Effector memory CD4-positive, alpha-beta T cell (primary cell): ENCODE measurements around the gene GSC2.

ENCODE experiments used
- DNase-seq, 3 donors: peaks; one replicate each; pipeline ENCODE4 v3.0.0-alpha.2; 2020
- H3K27ac ChIP-seq: 2 replicates; pipeline ENCODE4 v1.7.0; 2013; ENCODE audit warnings: mild to moderate bottlenecking, low read length, moderate library complexity; ENCODE audit not compliant: insufficient read depth, poor library complexity, severe bottlenecking
- H3K27me3 ChIP-seq: replicated peaks from 2 replicates; pipeline ENCODE4 v1.7.0; 2013; ENCODE audit warnings: mild to moderate bottlenecking, low read length; ENCODE audit not compliant: insufficient read depth, control insufficient read depth, poor library complexity, severe bottlenecking
- H3K36me3 ChIP-seq: 2 replicates; pipeline ENCODE4 v1.7.0; 2013; ENCODE audit warnings: mild to moderate bottlenecking, low read length, moderate library complexity; ENCODE audit not compliant: control insufficient read depth, insufficient read depth
- H3K4me1 ChIP-seq: 2 replicates; pipeline ENCODE4 v1.7.0; 2013; ENCODE audit warnings: low read length, mild to moderate bottlenecking; ENCODE audit not compliant: control insufficient read depth, insufficient read depth, poor library complexity, severe bottlenecking
- H3K4me3 ChIP-seq: 2 replicates; pipeline ENCODE4 v1.7.0; 2013; ENCODE audit warnings: low read length, low read depth, mild to moderate bottlenecking; ENCODE audit not compliant: insufficient read depth, poor library complexity, severe bottlenecking
- H3K9me3 ChIP-seq: 2 replicates; pipeline ENCODE4 v1.7.0; 2013; ENCODE audit warnings: mild to moderate bottlenecking, low read length, moderate library complexity; ENCODE audit not compliant: control insufficient read depth

The GSC2 gene

DNA sequence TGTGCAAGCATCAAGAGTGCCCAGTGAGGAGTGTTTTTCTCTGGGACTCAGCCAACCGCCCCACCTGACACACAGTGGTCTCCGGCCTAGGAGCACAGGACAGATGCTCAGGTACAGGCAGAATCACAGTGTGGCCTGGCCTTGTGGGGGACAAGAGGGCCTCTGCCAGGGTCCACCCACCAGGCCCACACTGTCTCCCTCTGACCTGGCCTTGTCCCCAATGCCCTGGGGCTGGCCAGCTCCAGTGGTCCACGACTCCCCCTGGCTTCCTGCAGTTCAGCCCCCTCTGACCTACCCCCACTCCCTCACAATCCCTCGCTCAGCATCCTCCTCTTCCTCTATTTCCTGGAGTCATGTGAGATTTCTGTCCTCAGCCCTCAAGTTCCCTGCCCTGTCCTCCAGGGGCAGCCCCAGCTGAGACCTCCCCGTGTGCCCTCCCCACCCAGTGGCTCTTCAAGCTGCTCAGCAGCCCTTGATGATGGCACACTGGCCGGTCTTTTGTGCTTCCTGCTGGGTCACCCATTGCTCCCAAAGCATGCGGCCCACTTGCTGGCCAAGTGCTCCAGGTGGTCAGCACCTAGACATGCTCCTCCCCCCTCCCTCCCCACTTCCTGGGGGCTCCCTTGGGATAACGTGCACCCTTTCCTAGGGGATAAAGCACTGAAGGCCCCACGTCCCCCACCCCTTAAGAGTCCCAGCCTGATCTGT is 17.2 kb downstream of the GSC2 start:
- H3K4me3 ChIP-seq, result no peak overlapping the region
- H3K4me1 ChIP-seq, result no peaks in the 10 kb centered on the region
- H3K27me3 ChIP-seq, result no peaks in the 10 kb centered on the region
- H3K36me3 ChIP-seq, result peaks cover 55% of the 10 kb centered on the region
- H3K27ac ChIP-seq, result no peak overlapping the region
- H3K9me3 ChIP-seq, result no peaks in the 10 kb centered on the region
- no peak for DNase-seq

DNA sequence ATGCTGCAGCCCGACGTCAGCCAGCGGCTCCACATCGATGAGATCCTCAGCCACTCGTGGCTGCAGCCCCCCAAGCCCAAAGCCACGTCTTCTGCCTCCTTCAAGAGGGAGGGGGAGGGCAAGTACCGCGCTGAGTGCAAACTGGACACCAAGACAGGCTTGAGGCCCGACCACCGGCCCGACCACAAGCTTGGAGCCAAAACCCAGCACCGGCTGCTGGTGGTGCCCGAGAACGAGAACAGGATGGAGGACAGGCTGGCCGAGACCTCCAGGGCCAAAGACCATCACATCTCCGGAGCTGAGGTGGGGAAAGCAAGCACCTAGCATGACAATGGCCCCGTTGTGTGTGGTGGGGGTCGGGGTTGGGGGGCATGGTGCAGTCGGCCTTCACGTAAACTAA is 17.9 kb downstream of the GSC2 start:
- Histone ChIP-seq H3K4me3 (no peak overlapping the region), H3K27me3 (no peaks in the 10 kb centered on the region), H3K9me3 (no peaks in the 10 kb centered on the region), H3K36me3 (peaks cover 48% of the 10 kb centered on the region), H3K4me1 (no peaks in the 10 kb centered on the region), H3K27ac (no peak overlapping the region)
- no peak for DNase-seq

GRCh38 chr22:19131685-19132015 is 18.4 kb downstream of the GSC2 start:
- no peak overlapping the region for H3K4me3 ChIP-seq
- H3K27ac ChIP-seq, result no peak overlapping the region
- H3K36me3 ChIP-seq, result peaks cover 43% of the 10 kb centered on the region
- no peak for DNase-seq
- H3K4me1 ChIP-seq, result no peaks in the 10 kb centered on the region
- H3K9me3 ChIP-seq, result no peaks in the 10 kb centered on the region
- H3K27me3 ChIP-seq, result no peaks in the 10 kb centered on the region

- DNase-seq, result no peak
- no peaks in the 10 kb centered on the region for H3K9me3 ChIP-seq
- H3K4me1 ChIP-seq, result no peaks in the 10 kb centered on the region
- H3K36me3 ChIP-seq, result peaks cover 39% of the 10 kb centered on the region
- no peaks in the 10 kb centered on the region for H3K27me3 ChIP-seq
- no peak within 1 kb of the TSS for H3K4me3 ChIP-seq
- no peak within 1 kb of the TSS for H3K27ac ChIP-seq
Observed at GRCh38 chr22:19130959-19131684, 19.0 kb downstream of the GSC2 start, which contains the start of gene TSSK2. Gene TSSK2 (plus strand): TSS chr22:19131308. CDS start chr22:19131400, 92 bp downstream.

DNA sequence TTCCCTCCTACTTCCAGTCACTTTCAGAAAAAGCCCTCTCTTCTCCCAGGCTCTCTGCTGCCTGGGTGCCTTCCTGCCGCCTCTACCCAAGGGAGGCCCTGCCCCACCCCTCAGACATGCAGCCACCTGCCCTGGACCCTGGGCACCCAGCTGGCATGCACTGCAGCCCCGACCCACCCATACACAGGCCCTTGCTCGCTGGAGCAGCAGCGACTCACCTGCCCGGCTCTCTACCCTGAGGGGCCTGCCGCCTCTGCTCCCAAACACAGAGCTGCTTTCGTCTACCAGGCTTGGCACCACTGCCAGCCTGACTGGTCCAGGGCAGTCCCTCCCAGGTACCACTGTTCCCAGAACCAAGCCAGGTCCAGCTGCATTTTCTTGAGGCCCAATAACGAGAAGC is 20.2 kb downstream of the GSC2 start:
- DNase-seq, result no peak
- Histone ChIP-seq H3K4me1 (no peaks in the 10 kb centered on the region), H3K27me3 (no peaks in the 10 kb centered on the region)

GRCh38 chr22:19128946-19129727 is 21.0 kb downstream of the GSC2 start:
- Histone ChIP-seq H3K4me3 (no peak overlapping the region), H3K27me3 (no peaks in the 10 kb centered on the region), H3K4me1 (no peaks in the 10 kb centered on the region), H3K9me3 (no peaks in the 10 kb centered on the region), H3K27ac (no peak overlapping the region), H3K36me3 (peaks cover 21% of the 10 kb centered on the region)
- no peak for DNase-seq

More for the DNA sequence above, 20.2 kb downstream of the GSC2 start:
- no peaks in the 10 kb centered on the region for H3K9me3 ChIP-seq
- no peak overlapping the region for H3K4me3 ChIP-seq
- H3K27ac ChIP-seq, result no peak overlapping the region
- H3K36me3 ChIP-seq, result peaks cover 29% of the 10 kb centered on the region

- H3K4me3 ChIP-seq, result no peak overlapping the region
- H3K36me3 ChIP-seq, result peaks cover 10% of the 10 kb centered on the region
- no peaks in the 10 kb centered on the region for H3K9me3 ChIP-seq
- H3K27me3 ChIP-seq, result no peaks in the 10 kb centered on the region
- H3K4me1 ChIP-seq, result peaks cover 2% of the 10 kb centered on the region
- no peak overlapping the region for H3K27ac ChIP-seq
- DNase-seq, result no peak
Observed at GRCh38 chr22:19128009-19128401, 22.1 kb downstream of the GSC2 start.

- Histone ChIP-seq H3K9me3 (no peaks in the 10 kb centered on the region), H3K4me3 (no peak overlapping the region), H3K36me3 (peaks cover 7% of the 10 kb centered on the region), H3K27me3 (no peaks in the 10 kb centered on the region), H3K4me1 (peaks cover 6% of the 10 kb centered on the region), H3K27ac (no peak overlapping the region)
- no peak for DNase-seq
Observed at GRCh38 chr22:19127329-19128008, 22.6 kb downstream of the GSC2 start.

DNA sequence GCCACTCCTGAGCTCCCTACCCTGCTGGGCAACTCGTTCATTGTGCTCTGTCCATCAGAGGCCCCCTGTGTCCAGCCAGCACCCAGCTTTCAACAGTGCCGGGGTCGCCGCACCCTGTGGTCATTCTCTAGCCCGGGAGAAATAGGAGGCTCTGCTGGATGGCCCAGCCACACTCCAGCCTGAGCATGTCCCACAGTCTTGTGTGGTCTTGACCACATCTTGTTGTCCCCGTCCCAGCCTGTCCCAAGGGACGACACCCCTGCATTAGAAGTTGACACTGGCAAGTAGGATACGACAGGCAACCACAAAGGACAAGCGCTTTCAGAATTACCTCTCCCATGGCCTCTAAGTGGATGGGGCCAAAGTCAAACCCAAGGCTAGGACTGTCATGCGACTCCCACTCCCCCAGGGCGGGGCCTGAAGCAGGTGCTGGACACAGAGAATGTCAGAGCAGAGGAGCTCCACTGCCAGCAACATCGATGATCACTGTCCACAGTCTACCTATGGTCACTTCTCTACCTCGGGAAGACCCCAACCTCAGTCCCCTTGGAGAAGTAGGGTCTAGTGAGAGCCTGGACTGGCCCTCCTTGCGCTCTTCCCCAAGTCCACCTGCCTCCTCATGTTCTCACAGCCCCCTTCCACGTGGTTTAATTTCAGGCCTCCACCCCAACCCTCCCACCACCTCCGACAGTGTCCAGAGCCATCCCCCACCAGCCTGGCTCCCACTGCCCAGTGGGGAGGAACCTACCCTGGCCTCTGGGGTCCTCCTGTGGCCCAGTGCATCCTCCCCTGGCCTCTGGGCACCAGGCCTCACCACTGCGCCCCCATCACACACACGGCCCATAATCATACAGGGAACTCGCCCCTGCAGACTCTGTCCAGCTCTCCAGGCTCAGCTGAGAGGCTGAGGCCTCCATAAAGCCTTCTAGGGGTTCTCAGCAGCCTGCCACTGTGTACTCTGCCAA is 23.5 kb downstream of the GSC2 start:
- no peak overlapping the region for H3K4me3 ChIP-seq
- H3K36me3 ChIP-seq, result peaks cover 3% of the 10 kb centered on the region
- peaks cover 6% of the 10 kb centered on the region for H3K4me1 ChIP-seq
- no peaks in the 10 kb centered on the region for H3K27me3 ChIP-seq
- no peaks in the 10 kb centered on the region for H3K9me3 ChIP-seq
- DNase-seq, result no peak
- H3K27ac ChIP-seq, result no peak overlapping the region
